Measurements from ENCODE around the gene EPS15.

GRCh38 chr1:51312718-51313117 lies 206.3 kb downstream of the EPS15 start:
- TF ChIP-seq CTCF (IDR thresholded peaks at IDR 0.05) (no peak), POLR2A (IDR thresholded peaks at IDR 0.05) (no peak), EP300 (IDR thresholded peaks at IDR 0.05) (no peak)

Data from tibial nerve (tissue), 4 donors.